ENCODE results near the gene NLE1. TPM values are rescaled to one million over a fixed set of nuclear protein-coding genes. Genes with fewer than 3 reads are reported as not detected.
"Not testable (repeated sequence)": the region's sequence is repeated elsewhere in the genome, so short reads cannot be mapped to it uniquely, and the experiment has no call there.

The NLE1 gene
- total and polyA plus RNA-seq, 7 donors = 3.0 to 16.8 (median 11.2) TPM

- TF ChIP-seq POLR2A (IDR thresholded peaks at IDR 0.05) (no peak), CTCF (IDR thresholded peaks at IDR 0.05) (no peak), POLR2AphosphoS5 (IDR thresholded peaks at IDR 0.05) (no peak), EP300 (IDR thresholded peaks at IDR 0.05) (no peak)
- Histone ChIP-seq H3K27me3 (no peaks in the 10 kb centered on the region), H3K4me3 (no peak overlapping the region), H3K4me1 (no peaks in the 10 kb centered on the region), H3K9me3 (no peaks in the 10 kb centered on the region), H3K36me3 (no peaks in the 10 kb centered on the region), H3K27ac (no peak overlapping the region)
- DNase-seq = no peak
- intact Hi-C loops (cut with DNase I) = no loop called here
- 59 to 82% methylated on average over 2 of the region's 2 CpGs for WGBS, 2 donors
Observed at GRCh38 chr17:35187481-35187880, 45.4 kb upstream of the NLE1 start.

GRCh38 chr17:35185849-35186248, 43.7 kb upstream of the NLE1 start:
- Histone ChIP-seq H3K4me3 (no peak overlapping the region), H3K4me1 (no peaks in the 10 kb centered on the region), H3K27me3 (no peaks in the 10 kb centered on the region), H3K9me3 (no peaks in the 10 kb centered on the region), H3K36me3 (no peaks in the 10 kb centered on the region), H3K27ac (no peak overlapping the region)
- no peak for DNase-seq
- TF ChIP-seq POLR2A (IDR thresholded peaks at IDR 0.05) = no peak
- 36 to 41% methylated on average over 1 of the region's 1 CpG for WGBS, 2 donors
- intact Hi-C loops (cut with DNase I) = no loop called here

GRCh38 chr17:35184274-35184673, 42.2 kb upstream of the NLE1 start:
- no peak overlapping the region for H3K27ac ChIP-seq
- no peaks in the 10 kb centered on the region for H3K9me3 ChIP-seq
- no peaks in the 10 kb centered on the region for H3K27me3 ChIP-seq
- no peaks in the 10 kb centered on the region for H3K36me3 ChIP-seq
- WGBS, 2 donors = 34 to 61% methylated on average over 3 of the region's 3 CpGs
- DNase-seq = no peak
- H3K4me1 ChIP-seq = no peaks in the 10 kb centered on the region
- intact Hi-C loops (cut with DNase I) = no loop called here
- no peak overlapping the region for H3K4me3 ChIP-seq
- TF ChIP-seq POLR2A (IDR thresholded peaks at IDR 0.05) (no peak), CTCF (IDR thresholded peaks at IDR 0.05) (no peak), EP300 (IDR thresholded peaks at IDR 0.05) (no peak), POLR2AphosphoS5 (IDR thresholded peaks at IDR 0.05) (no peak)

GRCh38 chr17:35183332-35183731, 41.2 kb upstream of the NLE1 start:
- Histone ChIP-seq H3K4me1 (no peaks in the 10 kb centered on the region), H3K36me3 (no peaks in the 10 kb centered on the region), H3K27me3 (no peaks in the 10 kb centered on the region), H3K9me3 (no peaks in the 10 kb centered on the region), H3K4me3 (no peak overlapping the region), H3K27ac (no peak overlapping the region)
- DNase-seq = no peak
- intact Hi-C loops (cut with DNase I) = no loop called here
- TF ChIP-seq POLR2AphosphoS5 (IDR thresholded peaks at IDR 0.05) (no peak), POLR2A (IDR thresholded peaks at IDR 0.05) (no peak), EP300 (IDR thresholded peaks at IDR 0.05) (no peak), CTCF (IDR thresholded peaks at IDR 0.05) (no peak)
- 53 to 71% methylated on average over 6 of the region's 6 CpGs for WGBS, 2 donors

GRCh38 chr17:35179379-35179778, 37.3 kb upstream of the NLE1 start:
- H3K4me3 ChIP-seq; H3K4me1 ChIP-seq; DNase-seq; H3K9me3 ChIP-seq; H3K27ac ChIP-seq; H3K27me3 ChIP-seq; intact Hi-C loops (cut with DNase I); H3K36me3 ChIP-seq: not testable (repeated sequence)
- 87 to 95% methylated on average over 5 of the region's 5 CpGs for WGBS, 2 donors

GRCh38 chr17:35176897-35177296, 34.8 kb upstream of the NLE1 start:
- WGBS, 2 donors = 73 to 80% methylated on average over 8 of the region's 8 CpGs
- Histone ChIP-seq H3K27ac (no peak overlapping the region), H3K4me1 (no peaks in the 10 kb centered on the region), H3K36me3 (no peaks in the 10 kb centered on the region), H3K27me3 (no peaks in the 10 kb centered on the region), H3K9me3 (no peaks in the 10 kb centered on the region), H3K4me3 (no peak overlapping the region)
- no peak for DNase-seq
- intact Hi-C loops (cut with DNase I) = no loop called here
- TF ChIP-seq POLR2A (IDR thresholded peaks at IDR 0.05) = no peak
- TF ChIP-seq POLR2AphosphoS5 (IDR thresholded peaks at IDR 0.05) = no peak
- TF ChIP-seq CTCF (IDR thresholded peaks at IDR 0.05) = no peak
- TF ChIP-seq EP300 (IDR thresholded peaks at IDR 0.05) = no peak
